ENCODE data around the gene GBP3. TPM values are rescaled to one million over a fixed set of nuclear protein-coding genes. Genes with fewer than 3 reads are reported as not detected.

GBP3 gene
- polyA plus RNA-seq, 1 experiment = 81.0 TPM

- no peaks in the 10 kb centered on the region for H3K27me3 ChIP-seq (ENCODE audit: control insufficient read depth, insufficient read depth, low read length)
- POLR2A ChIA-PET = no interaction called here
- CTCF ChIA-PET = interaction anchor here (1.1 to 1.3 kb wide), 2 partner anchors 11 to 12 kb away, joined by 3 to 5 read pairs; no protein-coding TSS in a partner anchor
- TF ChIP-seq, protein P1, sequence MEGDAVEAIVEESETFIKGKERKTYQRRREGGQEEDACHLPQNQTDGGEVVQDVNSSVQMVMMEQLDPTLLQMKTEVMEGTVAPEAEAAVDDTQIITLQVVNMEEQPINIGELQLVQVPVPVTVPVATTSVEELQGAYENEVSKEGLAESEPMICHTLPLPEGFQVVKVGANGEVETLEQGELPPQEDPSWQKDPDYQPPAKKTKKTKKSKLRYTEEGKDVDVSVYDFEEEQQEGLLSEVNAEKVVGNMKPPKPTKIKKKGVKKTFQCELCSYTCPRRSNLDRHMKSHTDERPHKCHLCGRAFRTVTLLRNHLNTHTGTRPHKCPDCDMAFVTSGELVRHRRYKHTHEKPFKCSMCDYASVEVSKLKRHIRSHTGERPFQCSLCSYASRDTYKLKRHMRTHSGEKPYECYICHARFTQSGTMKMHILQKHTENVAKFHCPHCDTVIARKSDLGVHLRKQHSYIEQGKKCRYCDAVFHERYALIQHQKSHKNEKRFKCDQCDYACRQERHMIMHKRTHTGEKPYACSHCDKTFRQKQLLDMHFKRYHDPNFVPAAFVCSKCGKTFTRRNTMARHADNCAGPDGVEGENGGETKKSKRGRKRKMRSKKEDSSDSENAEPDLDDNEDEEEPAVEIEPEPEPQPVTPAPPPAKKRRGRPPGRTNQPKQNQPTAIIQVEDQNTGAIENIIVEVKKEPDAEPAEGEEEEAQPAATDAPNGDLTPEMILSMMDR (IDR thresholded peaks at IDR 0.05; ENCODE audit: insufficient read depth, low read depth, low read length) = no peak
- H3K36me3 ChIP-seq (ENCODE audit: control insufficient read depth, insufficient read depth, low read length) = peaks cover 7% of the 10 kb centered on the region
- DNase-seq (ENCODE audit: low read depth) = no peak
- no peak overlapping the region for H3K4me3 ChIP-seq (ENCODE audit: low read depth, low read length)
Measured at GRCh38 chr1:88961081-88961480, 61.6 kb downstream of the GBP3 start.

Small RNA genes lying within 50 kb of the gene (small RNA-seq; reads per million reads assigned to genes)
- gene RF00019 (ENCODE audit: insufficient read length, low read depth, low replicate concordance) = not detected

Other genes with a start within 250 kb of the GBP3 start
- 22.4 and 39.4 TPM in 2 replicates for gene GTF2B, start 131.3 kb downstream of the GBP3 start, polyA plus RNA-seq (2011; rRNA removed)
- gene KYAT3, start 30.2 kb downstream of the GBP3 start, polyA plus RNA-seq (2011; rRNA removed) = 13.4 and 30.8 TPM in 2 replicates
- 3.2 and 4.3 TPM in 2 replicates for gene RBMXL1, start 30.2 kb downstream of the GBP3 start, polyA plus RNA-seq (2011; rRNA removed)
- 55.3 and 60.1 TPM in 2 replicates for gene GBP1, start 42.3 kb upstream of the GBP3 start, polyA plus RNA-seq (2011; rRNA removed)
- gene GBP2, start 103.2 kb upstream of the GBP3 start, polyA plus RNA-seq (2011; rRNA removed) = 7.5 and 7.8 TPM in 2 replicates
- gene GBP7, start 153.1 kb upstream of the GBP3 start, polyA plus RNA-seq (2011; rRNA removed) = not detected in 2 replicates
- gene GBP4, start 176.1 kb upstream of the GBP3 start, polyA plus RNA-seq (2011; rRNA removed) = 1.2 and 1.4 TPM in 2 replicates
- gene GBP5, start 250.0 kb upstream of the GBP3 start, polyA plus RNA-seq (2011; rRNA removed) = not detected in 2 replicates